B cell (primary cell): ENCODE measurements around the gene DBX1. TPM values are rescaled to one million over a fixed set of nuclear protein-coding genes. Genes with fewer than 3 reads are reported as not detected.

Experiments used
- ATAC-seq: fragments of 200-7000 bp; cut with Tn5 transposase; one replicate; pipeline ENCODE4 v1.10.0; 2021; ENCODE audit warnings: low read depth, mild to moderate bottlenecking, moderate number of reproducible peaks, moderate library complexity
- CTCF ChIA-PET: fragments of 350-600 bp; sonication (Branson Sonifier 250); formaldehyde crosslinking; loops from one replicate; lab custom pipeline; 2021; ENCODE audit warnings: antibody characterized with exemption, inconsistent platforms; lab: Charles Lee
- POLR2A ChIA-PET: fragments of 350-600 bp; sonication (Branson Sonifier 250); formaldehyde crosslinking; loops from one replicate; lab custom pipeline; 2021; ENCODE audit warnings: antibody characterized with exemption; lab: Charles Lee
- DNase-seq: peaks from one replicate; pipeline ENCODE4 v3.0.0; 2013
- H2AFZ ChIP-seq: 2 replicates; pipeline ENCODE4 v1.6.1; 2012; ENCODE audit warnings: mild to moderate bottlenecking, low read depth, low read length; ENCODE audit not compliant: insufficient read depth, poor library complexity, severe bottlenecking
- H3K27ac ChIP-seq, 2 donors: 1 replicate in 1 of 2; 2 replicates in 1 of 2; pipeline ENCODE4 v1.5.1; 2012 to 2013; ENCODE audit warnings: low read length in 2 of 2, mild to moderate bottlenecking in 2 of 2, moderate library complexity in 1 of 2
- H3K27me3 ChIP-seq, 4 experiments: fragments of 200-600 bp in 1 of 4; sonication (generic) in 1 of 4; replicated peaks in 1 of 4; 1 replicate in 2 of 4; 2 replicates in 2 of 4; pipeline versions ENCODE4 v1.6.1 to v1.7.0; 2013 to 2016; ENCODE audit warnings: low read length in 3 of 4, mild to moderate bottlenecking in 2 of 4, mixed read lengths in 1 of 4, moderate library complexity in 1 of 4; ENCODE audit not compliant: insufficient read depth in 4 of 4, control insufficient read depth in 3 of 4; ENCODE audit errors: control extremely low read depth in 1 of 4
- H3K36me3 ChIP-seq, 2 experiments: replicated peaks in 1 of 2; 1 replicate in 1 of 2; 2 replicates in 1 of 2; pipeline versions ENCODE4 v1.6.1 to v1.7.1; 2013; ENCODE audit warnings: low read length in 1 of 2; ENCODE audit not compliant: insufficient read depth in 2 of 2, control insufficient read depth in 1 of 2; ENCODE audit errors: control extremely low read depth in 1 of 2, extremely low read depth in 1 of 2
- H3K4me1 ChIP-seq, 2 donors: fragments of 200-600 bp in 1 of 2; sonication (generic) in 1 of 2; 1 replicate in 1 of 2; 2 replicates in 1 of 2; pipeline versions ENCODE4 v1.5.1 to v1.6.1; 2013 to 2017; ENCODE audit warnings: low read length in 2 of 2; ENCODE audit not compliant: control insufficient read depth in 2 of 2, insufficient read depth in 2 of 2
- H3K4me2 ChIP-seq: replicated peaks from 2 replicates; pipeline ENCODE3; 2012; ENCODE audit warnings: mild to moderate bottlenecking, low read depth, low read length; ENCODE audit not compliant: poor library complexity, severe bottlenecking
- H3K4me3 ChIP-seq, 5 experiments: fragments of 200-600 bp in 1 of 5; sonication (generic) in 1 of 5; 1 replicate in 3 of 5; 2 replicates in 2 of 5; pipeline versions ENCODE4 v1.5.1 to v1.7.0; 2011 to 2016; ENCODE audit warnings: low read length in 4 of 5, mild to moderate bottlenecking in 4 of 5, low read depth in 2 of 5, control low read depth in 1 of 5, moderate library complexity in 1 of 5; ENCODE audit not compliant: insufficient read depth in 1 of 5; ENCODE audit errors: control extremely low read depth in 1 of 5, extremely low read depth in 1 of 5
- H3K79me2 ChIP-seq: fragments of 200-600 bp; sonication (generic); one replicate; pipeline ENCODE4 v1.6.0; 2016; ENCODE audit warnings: low read length; ENCODE audit not compliant: control insufficient read depth, insufficient read depth
- H3K9ac ChIP-seq: fragments of 200-600 bp; sonication (generic); 2 replicates; pipeline ENCODE4 v1.6.1; 2017; ENCODE audit warnings: mild to moderate bottlenecking, low read length, moderate library complexity
- H3K9me3 ChIP-seq, 3 donors: one replicate each; pipeline versions ENCODE4 v1.6.1 to v1.7.1; 2013; ENCODE audit warnings: low read length in 2 of 3; ENCODE audit not compliant: control insufficient read depth in 2 of 3, insufficient read depth in 1 of 3; ENCODE audit errors: control extremely low read depth in 1 of 3
- H4K20me1 ChIP-seq: 2 replicates; pipeline ENCODE4 v1.6.0; 2012; ENCODE audit warnings: mild to moderate bottlenecking, low read length; ENCODE audit not compliant: insufficient read depth, control insufficient read depth, poor library complexity, severe bottlenecking
- H3K27ac Mint-ChIP-seq: one replicate; pipeline ENCODE4 v1.8.0; 2021; ENCODE audit warnings: mixed read lengths
- H3K27me3 Mint-ChIP-seq: one replicate; pipeline ENCODE4 v1.8.0; 2021; ENCODE audit warnings: mixed read lengths
- H3K4me1 Mint-ChIP-seq: one replicate; pipeline ENCODE4 v1.8.0; 2021; ENCODE audit warnings: mixed read lengths
- H3K4me3 Mint-ChIP-seq: one replicate; pipeline ENCODE4 v1.8.0; 2021; ENCODE audit warnings: mixed read lengths
- H3K9me3 Mint-ChIP-seq: one replicate; pipeline ENCODE4 v1.8.0; 2022; ENCODE audit warnings: mixed read lengths; ENCODE audit not compliant: insufficient read depth
- EZH2 ChIP-seq: IDR thresholded peaks from 2 replicates; pipeline ENCODE4 v1.6.1; 2012; ENCODE audit warnings: borderline replicate concordance, low read depth, mild to moderate bottlenecking, moderate library complexity, low read length; ENCODE audit not compliant: insufficient read depth, poor library complexity, severe bottlenecking
- WGBS: methylation state at CpG from one replicate; pipeline ENCODE4 v1.1.5; 2013; ENCODE audit warnings: missing lambda C conversion rate; ENCODE audit not compliant: insufficient coverage; 5-methylcytosine and 5-hydroxymethylcytosine counted together
- intact Hi-C: fragments of 100-400 bp; cut with micrococcal nuclease; formaldehyde crosslinking; loops from one replicate; pipeline ENCODE4 v1.10.0; 2022
- polyA plus RNA-seq: library from polyadenylated mRNA; depleted of rRNA; stranded (reverse); fragments of >200 nt; gene quantifications from 2 replicates; pipeline ENCODE4 v1.2.3, GENCODE V29; 2012
- total RNA-seq, 2 donors: library from RNA; stranded (reverse); fragments of 120-200 nt in 1 of 2; gene quantifications; 1 replicate in 1 of 2; 2 replicates in 1 of 2; pipeline versions ENCODE4 v1.2.3 to v1.2.4, GENCODE V29; 2013 to 2022
- TF ChIP-seq, protein P1 (sequence below): fragments of 200-600 bp; IDR thresholded peaks from one replicate; pipeline ENCODE4 v1.8.0; 2022; ENCODE audit warnings: antibody characterized with exemption, mild to moderate bottlenecking

Gene DBX1
- total and polyA plus RNA-seq, 2 donors (not counting 1 experiment from before 2014, with no cell fraction given) = not detected

- Histone ChIP-seq H3K36me3 (no peaks in the 10 kb centered on the region), H3K9me3 (peaks cover 0 to 3% (median 0%) of the 10 kb centered on the region in 3 donors), H3K27me3 (no peaks in the 10 kb centered on the region), H4K20me1 (no peaks in the 10 kb centered on the region), H3K79me2 (no peaks in the 10 kb centered on the region), H2AFZ (no peak overlapping the region), H3K4me2 (no peak overlapping the region), H3K27ac (no peak overlapping the region), H3K4me3 (no peak overlapping the region), H3K9ac (no peak overlapping the region), H3K4me1 (no peaks in the 10 kb centered on the region)
- Mint-ChIP-seq H3K9me3 (no peaks in the 10 kb centered on the region), H3K27me3 (peaks cover 27% of the 10 kb centered on the region), H3K4me1 (no peaks in the 10 kb centered on the region), H3K27ac (no peak overlapping the region), H3K4me3 (no peak overlapping the region)
- intact Hi-C loops = no loop called here
- ATAC-seq = no peak
- 94% methylated on average over 8 of the region's 12 CpGs for WGBS
- TF ChIP-seq, protein P1, sequence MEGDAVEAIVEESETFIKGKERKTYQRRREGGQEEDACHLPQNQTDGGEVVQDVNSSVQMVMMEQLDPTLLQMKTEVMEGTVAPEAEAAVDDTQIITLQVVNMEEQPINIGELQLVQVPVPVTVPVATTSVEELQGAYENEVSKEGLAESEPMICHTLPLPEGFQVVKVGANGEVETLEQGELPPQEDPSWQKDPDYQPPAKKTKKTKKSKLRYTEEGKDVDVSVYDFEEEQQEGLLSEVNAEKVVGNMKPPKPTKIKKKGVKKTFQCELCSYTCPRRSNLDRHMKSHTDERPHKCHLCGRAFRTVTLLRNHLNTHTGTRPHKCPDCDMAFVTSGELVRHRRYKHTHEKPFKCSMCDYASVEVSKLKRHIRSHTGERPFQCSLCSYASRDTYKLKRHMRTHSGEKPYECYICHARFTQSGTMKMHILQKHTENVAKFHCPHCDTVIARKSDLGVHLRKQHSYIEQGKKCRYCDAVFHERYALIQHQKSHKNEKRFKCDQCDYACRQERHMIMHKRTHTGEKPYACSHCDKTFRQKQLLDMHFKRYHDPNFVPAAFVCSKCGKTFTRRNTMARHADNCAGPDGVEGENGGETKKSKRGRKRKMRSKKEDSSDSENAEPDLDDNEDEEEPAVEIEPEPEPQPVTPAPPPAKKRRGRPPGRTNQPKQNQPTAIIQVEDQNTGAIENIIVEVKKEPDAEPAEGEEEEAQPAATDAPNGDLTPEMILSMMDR = no peak
- TF ChIP-seq EZH2 = no peak
- POLR2A ChIA-PET = no interaction called here
- DNase-seq = no peak
- CTCF ChIA-PET = no interaction called here
These were observed 41.0 kb downstream of the DBX1 start for GRCh38 chr11:20119315-20119714.

DNA sequence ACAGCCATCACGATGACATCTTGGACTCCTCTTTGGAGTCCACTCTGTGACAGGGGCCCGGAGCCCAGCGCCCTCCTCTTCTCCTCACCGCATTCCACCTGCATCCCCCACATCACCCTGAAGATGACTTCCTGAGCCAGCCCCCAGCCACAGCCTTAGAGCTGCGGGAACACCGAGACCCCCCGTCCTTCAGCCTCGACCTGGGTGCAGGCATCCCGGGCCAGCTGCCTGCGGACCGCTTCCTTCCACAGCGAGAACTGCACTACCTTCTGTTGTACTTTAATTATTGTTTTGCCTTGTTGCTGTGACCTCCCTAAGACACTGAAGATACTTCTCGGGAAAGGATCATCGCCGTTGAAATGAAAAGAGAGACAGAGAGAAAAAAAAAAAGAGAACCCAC, 42.1 kb downstream of the DBX1 start:
- CTCF ChIA-PET = interaction anchor here (1.1 to 7.0 kb wide), 2 partner anchors 10 to 166 kb away, joined by 3 to 51 read pairs; no protein-coding TSS in a partner anchor
- DNase-seq (no peak), ATAC-seq (no peak)
- Histone ChIP-seq H3K4me1 (peaks cover 0 to under 1% of the 10 kb centered on the region in 2 donors), H3K9ac (no peak overlapping the region), H3K27me3 (no peaks in the 10 kb centered on the region), H3K36me3 (no peaks in the 10 kb centered on the region), H3K4me2 (no peak overlapping the region), H4K20me1 (no peaks in the 10 kb centered on the region), H3K79me2 (no peaks in the 10 kb centered on the region), H3K4me3 (no peak overlapping the region), H3K27ac (no peak overlapping the region), H3K9me3 (peaks cover 0 to 3% (median 0%) of the 10 kb centered on the region in 3 donors), H2AFZ (no peak overlapping the region)
- TF ChIP-seq, protein P1 = no peak
- TF ChIP-seq EZH2 = no peak
- POLR2A ChIA-PET = no interaction called here
- intact Hi-C loops = no loop called here
- H3K4me3 Mint-ChIP-seq = no peak overlapping the region
- H3K9me3 Mint-ChIP-seq = no peaks in the 10 kb centered on the region
- WGBS = 93% methylated on average over 8 of the region's 15 CpGs
- H3K27me3 Mint-ChIP-seq = peaks cover 27% of the 10 kb centered on the region
- H3K4me1 Mint-ChIP-seq = no peaks in the 10 kb centered on the region
- H3K27ac Mint-ChIP-seq = no peak overlapping the region
